A549 (cell line): ENCODE measurements around the gene IGF1R. TPM values are rescaled to one million over a fixed set of nuclear protein-coding genes. Genes with fewer than 3 reads are reported as not detected.
A peak's percentile ranks its signal among the peaks of the same experiment; 100 is the strongest.

Experiments
- ATAC-seq, 2 experiments: fragments of 200-7000 bp in 1 of 2; fragments of >200 bp in 1 of 2; cut with Nextera tagmentation in 1 of 2; cut with Tn5 transposase in 1 of 2; 3 replicates each; pipeline versions ENCODE4 v1.8.0 to v1.9.1; 2018 to 2020; ENCODE audit warnings: mild to moderate bottlenecking in 1 of 2, moderate library complexity in 1 of 2
- CTCF ChIA-PET: fragments of 300-600 bp; sonication (Branson Sonifier 250); formaldehyde crosslinking; extraction: SDS; loops from one replicate; lab custom pipeline; 2021; ENCODE audit warnings: antibody characterized with exemption, inconsistent platforms; lab: Yijun Ruan, JAX
- POLR2A ChIA-PET: fragments of 350-600 bp; formaldehyde crosslinking; extraction: SDS; loops from one replicate; lab custom pipeline; 2021; ENCODE audit warnings: antibody characterized with exemption, inconsistent platforms; lab: Yijun Ruan, JAX
- DNase-seq, 2 experiments: peaks; one replicate each; pipeline versions ENCODE4 v3.0.0 to v3.0.0-alpha.2; 2011 to 2016; ENCODE audit warnings: low read depth in 1 of 2, low spot score in 1 of 2
- FAIRE-seq: peaks from 2 replicates; lab custom pipeline; 2011; peaks lifted over from hg19 to GRCh38; lab: Jason Lieb, UNC
- H3K27ac ChIP-seq, 2 experiments: fragments of >200 bp; sonication (Bioruptor Twin); formaldehyde crosslinking; 3 replicates each; pipeline ENCODE4 v1.5.1; 2016 to 2017
- H3K4me1 ChIP-seq: fragments of >200 bp; sonication (Bioruptor Twin); formaldehyde crosslinking; 3 replicates; pipeline ENCODE4 v1.6.1; 2016
- H3K4me2 ChIP-seq: fragments of >200 bp; sonication (Bioruptor Twin); formaldehyde crosslinking; 3 replicates; pipeline ENCODE4 v1.6.1; 2016
- H3K4me3 ChIP-seq: fragments of >200 bp; sonication (Bioruptor Twin); formaldehyde crosslinking; 3 replicates; pipeline ENCODE4 v1.5.1; 2016
- H3K9me3 ChIP-seq: fragments of >200 bp; sonication (Bioruptor Twin); formaldehyde crosslinking; 3 replicates; pipeline ENCODE4 v1.6.1; 2016
- BHLHE40 ChIP-seq: IDR thresholded peaks from 2 replicates; pipeline ENCODE4 v1.6.1; 2012; ENCODE audit warnings: low read depth, low read length, inconsistent platforms
- CBX8 ChIP-seq: fragments of 200-600 bp; sonication (generic); IDR thresholded peaks from 2 replicates; pipeline ENCODE4 v1.6.1; 2016
- CEBPB ChIP-seq, 2 experiments: fragments of >200 bp in 1 of 2; sonication (Bioruptor Twin) in 1 of 2; formaldehyde crosslinking in 1 of 2; IDR thresholded peaks; 2 replicates each; pipeline ENCODE4 v1.6.1; 2012 to 2016
- EHF ChIP-seq: fragments of 250-450 bp; sonication (Bioruptor Pico); IDR thresholded peaks from 2 replicates; pipeline ENCODE4 v1.5.0; 2020; ENCODE audit warnings: mild to moderate bottlenecking
- FOSL2 ChIP-seq, 2 experiments: fragments of 450-650 bp in 1 of 2; fragments of >200 bp in 1 of 2; sonication (Bioruptor Twin) in 1 of 2; formaldehyde crosslinking; IDR thresholded peaks; 2 replicates each; pipeline versions ENCODE4 v1.5.0 to v1.6.1; 2016 to 2020; ENCODE audit warnings: mild to moderate bottlenecking in 1 of 2, moderate library complexity in 1 of 2
- HMGXB4 ChIP-seq: fragments of 250-450 bp; sonication (Bioruptor Pico); IDR thresholded peaks from 2 replicates; pipeline ENCODE4 v1.5.0; 2021; ENCODE audit warnings: mild to moderate bottlenecking, moderate library complexity, borderline replicate concordance
- HOXA7 ChIP-seq: fragments of 250-450 bp; sonication (Bioruptor Pico); IDR thresholded peaks from 2 replicates; pipeline ENCODE4 v1.5.0; 2020; ENCODE audit warnings: mild to moderate bottlenecking, moderate library complexity
- HOXB13 ChIP-seq: fragments of 250-450 bp; sonication (Bioruptor Pico); IDR thresholded peaks from 2 replicates; pipeline ENCODE4 v1.5.0; 2020; ENCODE audit warnings: low read depth, mild to moderate bottlenecking, moderate library complexity
- MAFK ChIP-seq: fragments of 450-650 bp; IDR thresholded peaks from 2 replicates; pipeline ENCODE4 v1.6.1; 2014; ENCODE audit not compliant: partially characterized antibody
- MYC ChIP-seq: IDR thresholded peaks from 2 replicates; pipeline ENCODE4 v1.6.1; 2012; ENCODE audit warnings: mild to moderate bottlenecking, inconsistent platforms, low read length, improper control_type of control experiment, borderline replicate concordance
- NPAS2 ChIP-seq: fragments of 250-450 bp; sonication (Bioruptor Pico); IDR thresholded peaks from 2 replicates; pipeline ENCODE4 v1.8.0; 2022; ENCODE audit warnings: mild to moderate bottlenecking, moderate library complexity, borderline replicate concordance
- RAD21 ChIP-seq, 2 experiments: fragments of >200 bp in 1 of 2; sonication (Bioruptor Twin) in 1 of 2; formaldehyde crosslinking in 1 of 2; IDR thresholded peaks in 1 of 2; conservative IDR thresholded peaks in 1 of 2; 2 replicates in 1 of 2; 3 replicates in 1 of 2; pipeline ENCODE4 v1.6.1; 2012 to 2018; ENCODE audit warnings: inconsistent platforms in 1 of 2
- RARB ChIP-seq: fragments of 250-450 bp; sonication (Bioruptor Pico); IDR thresholded peaks from 2 replicates; pipeline ENCODE4 v1.8.0; 2021; ENCODE audit warnings: mild to moderate bottlenecking, moderate library complexity
- ZFP36 ChIP-seq: fragments of 450-650 bp; IDR thresholded peaks from 2 replicates; pipeline ENCODE4 v1.6.1; 2014; ENCODE audit warnings: borderline replicate concordance; ENCODE audit not compliant: partially characterized antibody
- ZNF302 ChIP-seq: fragments of 250-450 bp; sonication (Bioruptor Pico); IDR thresholded peaks from 2 replicates; pipeline ENCODE4 v1.9.0; 2021; ENCODE audit warnings: inconsistent platforms, mild to moderate bottlenecking, moderate library complexity
- WGBS: methylation state at CpG from one replicate; pipeline ENCODE4 v1.1.6; 2017; ENCODE audit errors: missing lambda C conversion rate; 5-methylcytosine and 5-hydroxymethylcytosine counted together
- polyA plus RNA-seq, 4 experiments: library from polyadenylated mRNA; depleted of rRNA in 3 of 4; stranded (reverse); fragments of >200 nt; fragmentation: RNase III in 1 of 4; extraction: RNeasy Plus Mini Kit Qiagen cat#74134 plus additional on column Dnase treatment in 1 of 4; gene quantifications; 2 replicates in 3 of 4; 3 replicates in 1 of 4; pipeline ENCODE4 v1.2.3, GENCODE V29; 2011 to 2017
- TF ChIP-seq, protein P1 (sequence below): fragments of >200 bp; sonication (Bioruptor Twin); formaldehyde crosslinking; IDR thresholded peaks from 3 replicates; pipeline ENCODE4 v1.5.1; 2016

The IGF1R gene
- polyA plus RNA-seq, 2 of the 4 experiments (the other 2 are of a cell fraction) = 42.6 to 69.5 TPM

- no peaks in the 10 kb centered on the region for H3K9me3 ChIP-seq
- ATAC-seq (no peak), FAIRE-seq (no peak), DNase-seq (no peak)
- H3K4me2 ChIP-seq = no peak overlapping the region; the same call in 2 of the 3 replicates
- peak overlapping the region; percentile 95 to 97 for H3K27ac ChIP-seq
- no peak overlapping the region for H3K4me3 ChIP-seq
- 95% methylated on average over 28 of the region's 31 CpGs for WGBS
- ChIA-PET POLR2A (interaction anchor here (2.5 kb wide), 1 partner anchor 18 kb away, joined by 21 read pairs; no protein-coding TSS in a partner anchor), CTCF (interaction anchor here (0.6 to 7.2 kb wide), 6 partner anchors 9 to 372 kb away, joined by 3 to 79 read pairs (median 5); no protein-coding TSS in a partner anchor)
- H3K4me1 ChIP-seq = peaks cover 100% of the 10 kb centered on the region
- TF ChIP-seq EHF (CRISPR knock-in tag) (0 out of 2 replicates have a peak, but pooled peaks have one; percentile 3), RARB (CRISPR knock-in tag) (no peak), HOXB13 (CRISPR knock-in tag) (peak; percentile 19; the same call in 1 of the 2 replicates)
These were observed 243.0 kb downstream of the IGF1R start for GRCh38 chr15:98891301-98891700.

GRCh38 chr15:98893401-98893800 is 245.1 kb downstream of the IGF1R start:
- TF ChIP-seq HOXB13 (CRISPR knock-in tag) = peak; percentile 31; the same call in 1 of the 2 replicates
- TF ChIP-seq CEBPB (IDR thresholded peaks at IDR 0.05) = no peak
- no peak for TF ChIP-seq BHLHE40
- no peak for TF ChIP-seq MYC
- TF ChIP-seq, protein P1, sequence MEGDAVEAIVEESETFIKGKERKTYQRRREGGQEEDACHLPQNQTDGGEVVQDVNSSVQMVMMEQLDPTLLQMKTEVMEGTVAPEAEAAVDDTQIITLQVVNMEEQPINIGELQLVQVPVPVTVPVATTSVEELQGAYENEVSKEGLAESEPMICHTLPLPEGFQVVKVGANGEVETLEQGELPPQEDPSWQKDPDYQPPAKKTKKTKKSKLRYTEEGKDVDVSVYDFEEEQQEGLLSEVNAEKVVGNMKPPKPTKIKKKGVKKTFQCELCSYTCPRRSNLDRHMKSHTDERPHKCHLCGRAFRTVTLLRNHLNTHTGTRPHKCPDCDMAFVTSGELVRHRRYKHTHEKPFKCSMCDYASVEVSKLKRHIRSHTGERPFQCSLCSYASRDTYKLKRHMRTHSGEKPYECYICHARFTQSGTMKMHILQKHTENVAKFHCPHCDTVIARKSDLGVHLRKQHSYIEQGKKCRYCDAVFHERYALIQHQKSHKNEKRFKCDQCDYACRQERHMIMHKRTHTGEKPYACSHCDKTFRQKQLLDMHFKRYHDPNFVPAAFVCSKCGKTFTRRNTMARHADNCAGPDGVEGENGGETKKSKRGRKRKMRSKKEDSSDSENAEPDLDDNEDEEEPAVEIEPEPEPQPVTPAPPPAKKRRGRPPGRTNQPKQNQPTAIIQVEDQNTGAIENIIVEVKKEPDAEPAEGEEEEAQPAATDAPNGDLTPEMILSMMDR = no peak
- TF ChIP-seq, all 56 proteins: peak for 1
- POLR2A ChIA-PET = interaction anchor here (0.9 kb wide), 1 partner anchor 19 kb away, joined by 4 read pairs; no protein-coding TSS in a partner anchor
- ATAC-seq (no peak), DNase-seq (peak in 1 of 2 experiments; percentile 62), FAIRE-seq (no peak)
- Histone ChIP-seq H3K4me2 (peak overlapping the region; percentile 3; the same call in 1 of the 3 replicates), H3K4me1 (peaks cover 94% of the 10 kb centered on the region), H3K9me3 (no peaks in the 10 kb centered on the region), H3K4me3 (no peak overlapping the region), H3K27ac (peak overlapping the region; percentile 95 to 97)
- CTCF ChIA-PET = interaction anchor here (0.8 to 7.2 kb wide), 12 partner anchors 11 to 374 kb away, joined by 3 to 79 read pairs (median 4); no protein-coding TSS in a partner anchor
- 61% methylated on average over 6 of the region's 6 CpGs for WGBS

DNA sequence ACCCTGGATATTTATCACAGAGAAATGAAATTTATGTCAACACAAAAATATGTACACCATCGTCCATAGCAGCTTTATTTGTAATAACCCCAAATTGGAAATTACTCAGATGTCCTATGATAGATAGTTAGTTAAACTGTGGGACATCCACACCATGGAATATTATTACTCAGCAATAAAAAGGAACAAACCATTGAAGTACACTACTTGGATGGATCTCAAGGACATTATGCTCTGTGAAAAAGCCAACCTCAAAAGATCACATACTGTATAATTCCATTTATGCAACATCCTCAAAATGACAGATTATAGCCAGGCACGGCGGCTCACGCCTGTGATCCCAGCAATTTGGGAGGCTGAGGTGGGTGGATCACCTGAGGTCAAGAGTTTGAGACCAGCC is 246.0 kb downstream of the IGF1R start:
- WGBS = 89% methylated on average over 4 of the region's 4 CpGs

DNA sequence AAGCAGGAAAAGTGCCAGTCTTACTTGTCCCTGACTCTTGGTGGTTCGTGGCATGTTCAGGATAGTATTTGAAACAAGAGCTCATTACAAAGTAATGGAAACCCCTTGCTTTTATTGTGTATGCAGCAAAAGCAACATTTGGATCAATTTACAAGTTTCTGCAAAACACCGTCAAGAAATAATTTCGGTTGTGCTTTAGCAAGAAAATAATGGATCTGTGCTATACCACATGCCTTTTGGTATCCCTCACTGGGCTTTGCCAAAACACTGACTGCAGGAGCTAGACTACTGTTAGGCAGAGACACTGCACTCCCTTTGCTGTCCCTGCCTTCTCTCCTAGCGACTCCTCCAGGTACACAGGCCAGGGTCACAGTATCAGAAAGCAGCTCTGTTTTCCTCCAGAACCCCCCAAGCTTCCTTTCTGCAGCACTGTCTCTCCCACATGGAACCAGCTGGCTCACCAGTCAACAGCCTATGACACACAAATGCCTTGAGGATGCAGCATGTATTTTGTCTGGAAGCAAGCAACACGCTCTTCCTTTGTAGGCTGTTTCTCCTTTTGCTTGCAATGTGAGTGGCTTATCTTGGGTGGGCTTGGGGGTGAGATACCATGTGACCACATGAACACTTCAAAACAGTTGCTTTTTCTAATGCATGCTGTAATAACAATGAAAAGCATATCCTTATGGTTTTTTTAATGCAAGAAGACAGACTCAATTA is 247.8 kb downstream of the IGF1R start:
- peak; percentile 67 to 70 for ATAC-seq
- Histone ChIP-seq H3K27ac (peak overlapping the region; percentile 95 to 97), H3K4me2 (peak overlapping the region; percentile 74), H3K9me3 (no peaks in the 10 kb centered on the region), H3K4me1 (peaks cover 94% of the 10 kb centered on the region), H3K4me3 (no peak overlapping the region; the same call in 2 of the 3 replicates)
- WGBS = 22% methylated on average over 5 of the region's 5 CpGs
- CTCF ChIA-PET = interaction anchor here (0.6 to 7.2 kb wide), 15 partner anchors 8 to 249 kb away, joined by 3 to 79 read pairs (median 4); no protein-coding TSS in a partner anchor
- POLR2A ChIA-PET = interaction anchor here (3.7 kb wide), 1 partner anchor 22 kb away, joined by 40 read pairs; no protein-coding TSS in a partner anchor
- no peak for FAIRE-seq
- peak; percentile 78 to 91 for DNase-seq
- peak; percentile 75 for TF ChIP-seq HOXA7 (CRISPR knock-in tag)
- TF ChIP-seq FOSL2 (IDR thresholded peaks at IDR 0.05) = no peak
- peak; percentile 60 for TF ChIP-seq FOSL2 (CRISPR knock-in tag; IDR thresholded peaks at IDR 0.05)
- TF ChIP-seq RAD21 (conservative IDR thresholded peaks at IDR 0.05 in 1 of 2, IDR thresholded peaks at IDR 0.05 in 1 of 2) = no peak
- no peak for TF ChIP-seq ZFP36
- peak; percentile 39; the same call in 1 of the 2 replicates for TF ChIP-seq MYC
- no peak for TF ChIP-seq CBX8
- TF ChIP-seq ZNF302 (CRISPR knock-in tag) = peak; percentile 13; the same call in 1 of the 2 replicates
- 0 out of 2 replicates have a peak, but pooled peaks have one; percentile 56 for TF ChIP-seq NPAS2 (CRISPR knock-in tag)
- peak; percentile 76 for TF ChIP-seq EHF (CRISPR knock-in tag)

More for the DNA sequence above, 246.0 kb downstream of the IGF1R start:
- ChIA-PET POLR2A (interaction anchor here (0.7 to 3.7 kb wide), 3 partner anchors 20 to 206 kb away, joined by 3 to 40 read pairs (median 4); no protein-coding TSS in a partner anchor), CTCF (interaction anchor here (0.8 to 7.2 kb wide), 8 partner anchors 8 to 245 kb away, joined by 3 to 79 read pairs (median 6); no protein-coding TSS in a partner anchor)
- Histone ChIP-seq H3K9me3 (no peaks in the 10 kb centered on the region), H3K4me1 (peaks cover 94% of the 10 kb centered on the region), H3K4me3 (no peak overlapping the region), H3K27ac (peak overlapping the region; percentile 95 to 97), H3K4me2 (peak overlapping the region; percentile 74; the same call in 1 of the 3 replicates)
- TF ChIP-seq MAFK = peak; percentile 73
- no peak for TF ChIP-seq HMGXB4
- ATAC-seq = no peak
- no peak for DNase-seq
- no peak for FAIRE-seq
